HG02981 (cell line): Measurements from ENCODE around the gene FGFBP3.
A peak's percentile ranks its signal among the peaks of the same experiment; 100 is the strongest.

Source experiments
- ATAC-seq: cut with Tn5 transposase; IDR thresholded peaks from one replicate; pipeline ENCODE4 v1.9.1; 2021; ENCODE audit warnings: mild to moderate bottlenecking, moderate library complexity; ENCODE audit not compliant: unreplicated experiment

Gene FGFBP3

GRCh38 chr10:91909117-91909677, at the start of gene FGFBP3:
TSS of gene FGFBP3 (minus strand) at chr10:91909486. CDS start at chr10:91908969, 517 bp downstream.
- no peak for ATAC-seq

- ATAC-seq = no peak
Measured at GRCh38 chr10:91957091-91957490, 47.8 kb upstream of the FGFBP3 start.

- no peak for ATAC-seq
Measured at GRCh38 chr10:91955114-91955513, 45.8 kb upstream of the FGFBP3 start.

- ATAC-seq = no peak
Measured at GRCh38 chr10:91953600-91954160, 44.4 kb upstream of the FGFBP3 start.

GRCh38 chr10:91944880-91945630, 35.8 kb upstream of the FGFBP3 start:
- peak; percentile 90 for ATAC-seq

GRCh38 chr10:91941426-91941825, 32.1 kb upstream of the FGFBP3 start:
- no peak for ATAC-seq

GRCh38 chr10:91939653-91940052, 30.4 kb upstream of the FGFBP3 start:
- ATAC-seq = no peak

- ATAC-seq = no peak
Measured at GRCh38 chr10:91935886-91936285, 26.6 kb upstream of the FGFBP3 start.

GRCh38 chr10:91932737-91933136, 23.5 kb upstream of the FGFBP3 start:
- no peak for ATAC-seq

GRCh38 chr10:91931526-91932190, 22.4 kb upstream of the FGFBP3 start:
- no peak for ATAC-seq

GRCh38 chr10:91930939-91931338, 21.7 kb upstream of the FGFBP3 start:
- no peak for ATAC-seq

- ATAC-seq = no peak
Measured at GRCh38 chr10:91925022-91925320, 15.7 kb upstream of the FGFBP3 start.

GRCh38 chr10:91924212-91925021, 15.1 kb upstream of the FGFBP3 start:
- ATAC-seq = no peak

- ATAC-seq = peak; percentile 98
Measured at GRCh38 chr10:91923371-91924211, 14.3 kb upstream of the FGFBP3 start, which contains the start of gene BTAF1. TSS of gene BTAF1 (plus strand) at chr10:91923770. CDS start at chr10:91924077, 307 bp downstream.

- no peak for ATAC-seq
Measured at GRCh38 chr10:91919651-91920050, 10.4 kb upstream of the FGFBP3 start.

- ATAC-seq = no peak
Measured at GRCh38 chr10:91910467-91910866, 1.2 kb upstream of the FGFBP3 start.

GRCh38 chr10:91908337-91909116, 759 bp downstream of the FGFBP3 start:
- ATAC-seq = peak; percentile 90

- no peak for ATAC-seq
Measured at GRCh38 chr10:91907914-91908336, 1.4 kb downstream of the FGFBP3 start.

GRCh38 chr10:91907033-91907594, 2.2 kb downstream of the FGFBP3 start:
- no peak for ATAC-seq
